GM21447 (cell line): ENCODE data around the gene APEX1.

ENCODE experiments used
- ATAC-seq: cut with Tn5 transposase; IDR thresholded peaks from one replicate; pipeline ENCODE4 v1.9.1; 2021; ENCODE audit not compliant: unreplicated experiment

The APEX1 gene

DNA sequence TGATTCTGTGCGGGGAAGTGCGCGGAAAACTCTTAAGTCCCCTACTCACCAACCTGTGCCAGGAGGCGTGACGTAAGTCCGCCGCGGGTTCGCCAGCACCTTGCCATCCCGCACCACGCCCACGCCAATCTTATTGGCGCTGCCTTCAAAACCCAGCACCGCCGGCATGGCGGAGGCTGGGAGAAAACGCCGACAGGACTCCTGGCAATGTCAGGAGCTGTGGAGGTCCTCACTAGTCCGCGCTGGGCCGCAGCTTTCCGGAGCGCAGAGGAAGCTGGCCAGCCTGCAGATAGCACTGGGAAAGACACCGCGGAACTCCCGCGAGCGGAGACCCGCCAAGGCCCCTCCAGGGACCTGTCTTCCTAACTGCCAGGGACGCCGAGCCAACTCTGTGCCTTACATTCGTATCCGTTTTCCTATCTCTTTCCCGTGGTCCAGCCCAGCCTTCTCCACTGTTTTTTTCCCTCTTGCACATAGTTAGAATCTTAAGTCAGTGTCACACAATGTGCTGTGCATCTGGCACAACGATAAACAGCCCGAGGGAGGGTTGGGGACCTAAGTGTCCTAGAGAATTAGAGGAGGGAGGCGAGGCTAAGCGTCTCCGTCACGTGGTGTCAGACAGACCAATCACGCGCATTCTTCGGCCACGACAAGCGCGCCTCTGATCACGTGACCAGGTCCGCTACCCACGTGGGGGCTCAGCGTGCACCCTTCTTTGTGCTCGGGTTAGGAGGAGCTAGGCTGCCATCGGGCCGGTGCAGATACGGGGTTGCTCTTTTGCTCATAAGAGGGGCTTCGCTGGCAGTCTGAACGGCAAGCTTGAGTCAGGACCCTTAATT is at the start of gene APEX1, which contains the start of gene OSGEP:
APEX1 (plus strand) TSS at position 711 of the 839 bp plus-strand sequence. CDS start 420 bp downstream, outside the sequence.
OSGEP (minus strand) TSS at position 297 of the 839 bp plus-strand sequence; CDS start at position 168, 129 bp downstream.
- ATAC-seq = peak; percentile 92

DNA sequence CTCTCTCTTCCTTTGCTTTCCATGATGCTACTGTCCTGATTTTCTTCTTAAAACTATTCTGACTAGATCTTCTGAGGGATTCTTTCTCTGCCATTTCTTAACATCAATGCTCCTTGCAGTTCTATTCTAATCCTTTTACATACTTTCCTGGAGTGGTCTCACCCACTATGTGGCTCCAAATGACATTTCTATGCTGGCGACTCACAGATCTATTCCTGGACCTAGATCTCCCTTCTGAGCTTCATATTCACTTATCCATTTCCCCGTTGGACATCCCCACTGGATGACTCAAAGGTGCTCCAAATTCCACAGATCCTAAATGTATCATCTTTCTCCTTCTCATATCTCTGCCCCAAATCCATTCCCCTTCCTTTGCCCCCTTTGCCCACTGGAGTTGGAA is 45.8 kb upstream of the APEX1 start:
- no peak for ATAC-seq

DNA sequence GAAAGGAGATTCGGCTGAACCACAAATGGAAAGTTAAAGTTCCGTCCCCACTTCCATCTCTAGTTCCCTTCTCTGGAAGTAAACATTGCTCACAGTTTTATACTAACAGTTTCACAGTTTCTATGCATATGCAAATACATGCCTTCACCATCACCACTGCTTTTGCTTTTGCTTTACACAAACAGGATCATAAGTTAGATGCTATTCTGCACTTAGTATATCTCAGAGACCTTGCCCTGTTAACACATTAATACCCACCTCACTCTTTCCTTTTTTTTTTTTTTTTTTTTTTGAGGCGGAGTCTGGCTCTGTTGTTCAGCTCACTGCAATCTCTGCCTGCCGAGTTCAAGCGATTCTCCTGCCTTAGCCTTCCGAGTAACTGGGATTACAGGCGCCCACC is 42.6 kb upstream of the APEX1 start:
- ATAC-seq = peak; percentile 66

DNA sequence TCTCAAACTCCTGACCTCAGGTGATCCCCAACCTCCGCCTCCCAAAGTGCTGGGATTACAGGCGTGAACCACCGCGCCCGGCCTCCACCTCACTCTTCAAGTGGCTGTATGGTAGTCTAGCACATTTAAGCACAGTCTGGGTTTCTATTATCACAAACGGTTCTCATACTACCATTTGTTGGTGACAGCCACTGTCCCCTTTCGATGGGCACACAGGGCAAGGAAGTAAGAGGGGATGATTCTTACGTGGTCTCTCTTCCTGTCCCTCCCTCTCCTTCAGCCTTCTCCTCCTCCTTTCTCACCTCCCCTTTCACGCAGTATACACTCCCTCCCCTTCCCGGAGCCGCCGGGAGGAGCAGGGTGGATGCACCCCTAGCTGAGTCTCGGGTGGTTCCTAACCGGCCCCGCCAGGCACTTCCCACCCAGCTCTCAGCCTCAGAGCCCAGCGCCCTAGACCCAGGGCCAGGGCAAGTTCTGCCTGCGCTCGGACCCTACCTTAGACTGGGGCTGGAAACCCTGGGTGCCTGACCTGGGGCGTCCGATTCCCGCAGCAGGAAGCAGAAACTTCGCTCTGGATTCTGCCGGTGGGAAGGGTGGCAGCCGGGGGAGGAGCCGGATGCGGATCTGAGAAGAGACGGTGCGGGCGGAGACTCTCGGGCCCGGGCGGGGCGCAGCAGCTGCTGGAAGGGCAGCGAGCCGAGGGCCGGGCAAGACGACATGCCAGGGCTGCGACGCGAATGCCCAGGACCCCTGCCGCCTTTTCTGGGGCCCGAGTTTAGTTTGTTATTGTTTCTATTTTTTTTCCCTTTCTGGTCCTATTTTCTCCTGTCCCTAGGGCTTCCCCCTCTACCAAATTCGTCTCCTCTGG is 41.9 kb upstream of the APEX1 start, which contains the start of gene TEP1:
TEP1 (minus strand) TSS at position 626 of the 868 bp plus-strand sequence. CDS start 5,062 bp downstream, outside the sequence.
- ATAC-seq = peak; percentile 62

DNA sequence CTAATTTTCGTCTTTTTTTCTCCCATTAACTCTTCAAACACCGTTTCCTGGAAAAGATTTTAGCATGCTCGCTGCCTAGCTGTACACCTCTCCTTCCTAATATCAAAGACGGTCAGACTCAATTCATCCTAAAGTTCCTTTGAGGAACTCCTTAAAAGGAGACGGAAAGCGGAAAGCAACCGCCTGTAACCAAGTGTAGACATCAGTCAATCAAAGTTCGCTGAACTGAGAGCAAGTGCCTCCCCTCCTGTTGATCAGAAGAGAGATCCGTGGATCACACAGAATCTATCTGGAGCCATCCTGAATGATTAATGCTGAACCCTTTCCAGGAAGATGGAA is 41.3 kb upstream of the APEX1 start:
- peak; percentile 39 for ATAC-seq

DNA sequence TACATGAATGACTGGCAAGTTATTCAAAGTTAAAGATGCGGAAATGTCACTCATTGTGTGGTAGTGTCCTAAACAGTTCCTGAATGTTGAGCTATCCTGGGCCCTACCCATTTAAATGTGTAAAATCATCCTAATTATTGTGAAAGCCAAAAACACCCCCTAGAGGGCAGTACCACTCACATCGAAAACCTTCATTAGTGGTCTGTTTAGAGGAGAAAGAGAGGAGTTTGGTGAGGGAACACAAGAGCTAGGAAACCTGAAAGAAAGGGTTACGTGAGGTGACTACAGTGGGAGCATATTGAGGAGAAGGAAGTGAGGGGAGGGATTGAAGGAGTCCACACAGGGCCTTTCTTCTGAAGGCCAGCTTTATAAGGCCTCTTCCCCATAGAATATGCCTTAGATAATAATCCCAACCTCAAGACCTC is 39.2 kb upstream of the APEX1 start:
- peak; percentile 41 for ATAC-seq

DNA sequence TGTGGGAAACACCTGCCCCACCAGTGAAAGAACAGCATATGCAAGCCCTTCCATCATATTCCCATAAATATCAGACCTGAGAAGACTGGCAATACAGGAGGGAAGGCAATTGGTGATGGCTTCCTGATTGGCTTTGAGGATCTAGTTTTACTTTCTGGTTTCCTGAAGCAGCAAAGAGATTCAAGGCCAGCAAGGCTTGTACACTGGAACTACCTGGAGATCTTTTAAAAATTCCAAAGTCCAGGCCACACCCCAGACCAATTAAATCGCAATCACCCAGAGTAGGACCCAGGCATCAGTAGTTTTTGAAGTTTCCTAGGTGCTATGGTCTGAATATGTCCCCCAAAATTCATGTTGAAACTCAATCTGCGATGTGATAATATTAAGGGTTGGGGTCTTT is 38.8 kb upstream of the APEX1 start:
- no peak for ATAC-seq

DNA sequence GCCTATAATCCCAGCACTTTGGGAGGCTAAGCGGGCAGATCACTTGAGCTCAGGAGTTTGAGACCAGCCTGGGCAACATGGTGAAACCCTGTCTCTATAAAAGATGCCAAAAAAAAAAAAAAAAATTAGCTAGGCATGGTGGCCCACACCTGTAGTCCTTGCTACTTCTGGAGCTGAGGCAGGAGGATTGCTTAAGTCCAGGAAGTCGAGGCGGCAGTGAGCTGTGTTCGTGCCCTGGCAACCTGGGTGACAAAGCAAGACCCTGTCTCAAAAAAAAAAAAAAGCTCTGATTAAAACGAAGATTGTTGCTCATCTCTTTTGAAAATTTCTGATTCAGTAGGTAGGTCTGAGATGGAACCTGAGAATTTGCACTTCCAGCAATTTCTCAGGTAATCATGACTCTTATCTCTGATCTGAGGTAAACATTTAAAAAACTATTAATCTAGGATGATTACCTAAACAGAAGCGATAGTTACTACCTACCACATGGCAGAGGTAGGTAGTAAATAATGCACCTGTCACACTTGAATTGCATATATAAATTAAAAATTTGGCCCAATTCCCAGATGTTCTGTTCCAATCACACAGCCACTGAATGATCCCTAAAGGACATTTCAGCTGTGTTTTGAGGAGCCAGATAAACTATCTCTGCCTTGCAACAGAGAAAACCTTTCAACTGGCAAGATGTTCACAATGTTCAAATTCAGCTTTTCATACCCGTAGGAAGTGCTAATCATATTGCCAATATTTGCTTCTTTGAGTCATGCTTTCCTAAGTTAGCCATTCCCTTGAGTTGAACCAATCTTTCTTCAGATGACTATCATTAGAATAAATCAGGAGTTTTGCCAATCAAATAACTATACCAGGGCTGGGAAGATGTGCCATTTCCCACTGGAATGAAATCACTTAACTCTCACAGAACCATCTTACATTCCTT is 37.5 kb upstream of the APEX1 start:
- ATAC-seq = no peak

DNA sequence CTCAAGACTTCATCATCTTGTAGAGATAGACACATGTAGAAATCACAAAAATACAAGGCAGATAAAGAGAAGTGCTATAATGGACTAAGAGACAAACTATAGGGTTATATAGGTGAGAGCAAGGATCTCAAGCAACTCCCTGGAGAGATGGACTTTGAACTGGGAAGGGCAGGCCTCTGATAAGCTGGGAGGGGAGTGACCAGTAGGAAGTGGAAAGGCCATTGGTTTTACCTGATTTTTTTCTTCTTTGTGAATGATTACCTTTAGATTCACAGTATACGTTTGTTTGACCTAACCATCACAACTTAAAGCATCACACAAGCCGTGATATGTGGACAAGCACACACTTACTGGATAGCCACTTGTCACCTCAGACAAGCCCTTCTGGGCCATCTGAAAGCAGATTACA is 36.5 kb upstream of the APEX1 start:
- ATAC-seq = no peak

DNA sequence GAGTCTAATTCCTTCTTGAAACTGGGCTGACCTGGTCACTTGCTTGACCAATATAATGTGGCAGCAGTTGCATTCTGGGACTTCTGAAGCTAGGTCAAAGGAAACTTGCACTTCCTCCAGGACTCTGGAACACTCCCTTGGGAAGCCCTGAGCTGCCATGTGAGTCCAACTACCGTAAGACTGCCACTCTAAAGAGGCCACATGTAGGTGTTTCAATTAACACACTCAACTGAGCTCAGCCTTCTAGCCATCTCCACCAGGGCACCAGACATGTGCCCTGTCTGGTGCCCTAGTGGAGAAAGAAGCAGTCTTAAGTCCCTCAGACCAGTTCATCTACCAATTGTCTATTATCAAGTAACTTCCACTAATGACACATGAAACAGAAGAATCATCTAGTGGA is 35.6 kb upstream of the APEX1 start:
- ATAC-seq = no peak

DNA sequence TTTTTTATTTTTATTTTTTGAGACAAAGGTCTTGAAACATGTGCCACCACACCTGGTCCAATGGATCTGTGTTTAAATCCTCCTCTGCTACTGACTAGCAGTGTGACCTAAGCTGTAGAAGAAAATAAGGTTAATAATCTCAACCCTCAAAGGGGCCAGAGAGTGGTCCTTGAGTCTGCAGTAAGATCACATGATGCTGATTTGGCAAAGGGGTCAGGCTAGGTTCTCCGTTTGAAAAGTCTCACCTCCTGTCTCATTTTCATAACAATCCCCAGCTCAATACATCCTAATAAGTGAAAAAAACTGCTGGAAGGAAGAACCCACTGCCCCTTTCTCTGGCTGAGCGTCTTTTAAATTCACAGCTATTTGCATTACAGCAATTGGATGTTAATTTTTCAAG is 33.8 kb upstream of the APEX1 start:
- ATAC-seq = no peak

DNA sequence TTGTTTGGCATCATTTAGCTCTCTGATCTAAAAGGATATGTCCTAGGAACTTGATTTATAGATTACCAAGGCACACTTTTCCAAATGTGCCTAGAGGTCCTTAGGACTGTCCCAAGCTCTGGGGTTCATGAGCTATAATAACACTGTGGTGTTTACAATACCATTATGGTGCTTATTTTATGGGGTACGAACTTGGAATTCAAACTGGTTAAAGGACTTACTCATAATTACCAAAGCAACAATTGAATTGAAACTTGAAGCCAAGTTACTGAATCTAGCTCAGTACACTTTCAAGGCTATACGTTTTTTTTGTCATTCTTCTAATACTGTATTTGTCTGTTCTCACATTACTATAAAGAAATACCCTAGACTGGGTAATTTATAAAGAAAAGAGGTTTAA is 32.1 kb upstream of the APEX1 start:
- no peak for ATAC-seq

DNA sequence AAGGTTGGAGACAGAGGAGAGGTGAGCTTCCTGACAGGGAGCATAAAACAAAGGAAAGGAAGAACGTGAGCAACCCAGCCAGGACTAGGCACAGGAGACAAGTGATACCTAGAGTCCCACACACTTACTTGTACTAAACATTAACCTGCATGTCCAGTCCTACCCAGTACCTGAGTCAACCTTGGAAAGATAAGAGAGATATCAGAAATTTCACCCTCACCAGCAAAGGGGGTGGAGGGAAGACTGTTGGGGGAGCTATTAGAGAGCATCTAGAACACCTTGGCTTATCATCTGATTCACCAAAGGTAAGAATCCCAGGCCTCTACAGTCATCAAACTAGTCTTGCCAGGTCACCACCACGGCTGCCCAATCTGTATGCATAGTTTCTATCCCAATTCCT is 30.2 kb upstream of the APEX1 start:
- no peak for ATAC-seq

DNA sequence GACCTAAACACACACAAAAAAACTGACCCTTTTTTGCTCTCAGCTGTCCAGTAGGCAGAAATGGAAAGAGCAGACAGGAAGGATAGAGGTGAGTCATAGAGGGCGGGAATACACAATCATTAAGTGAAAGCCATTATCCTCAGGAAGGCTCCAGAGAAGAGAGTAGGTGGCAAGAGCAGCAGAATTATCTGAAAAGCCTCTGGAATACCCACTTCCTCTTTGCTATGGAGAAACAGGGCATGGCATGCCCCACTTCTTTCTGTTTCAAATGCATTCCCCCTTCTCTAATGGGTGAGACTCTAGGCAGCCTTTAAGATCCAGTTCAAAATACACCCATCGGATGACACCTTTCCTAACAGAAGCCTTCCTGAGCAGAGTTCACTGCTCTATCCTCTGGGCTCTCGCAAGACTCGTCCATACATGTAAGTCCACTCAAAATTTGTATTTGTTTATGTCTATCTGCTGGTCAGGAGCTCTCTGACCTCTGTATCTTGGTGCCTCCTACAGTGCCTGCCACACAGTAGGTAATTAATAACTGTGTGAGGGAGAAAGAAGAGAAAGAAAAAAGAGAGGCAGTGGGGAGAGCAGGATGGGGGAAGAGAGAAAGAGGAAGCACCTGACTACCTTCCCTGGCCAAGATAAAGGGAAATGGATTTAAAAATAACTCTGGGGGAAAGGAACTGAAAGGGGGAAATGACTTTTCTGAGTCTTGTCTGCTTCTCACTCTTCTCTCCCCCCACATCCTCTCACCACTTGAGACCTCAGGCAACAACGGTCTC is 27.6 kb upstream of the APEX1 start:
- ATAC-seq = peak; percentile 83

DNA sequence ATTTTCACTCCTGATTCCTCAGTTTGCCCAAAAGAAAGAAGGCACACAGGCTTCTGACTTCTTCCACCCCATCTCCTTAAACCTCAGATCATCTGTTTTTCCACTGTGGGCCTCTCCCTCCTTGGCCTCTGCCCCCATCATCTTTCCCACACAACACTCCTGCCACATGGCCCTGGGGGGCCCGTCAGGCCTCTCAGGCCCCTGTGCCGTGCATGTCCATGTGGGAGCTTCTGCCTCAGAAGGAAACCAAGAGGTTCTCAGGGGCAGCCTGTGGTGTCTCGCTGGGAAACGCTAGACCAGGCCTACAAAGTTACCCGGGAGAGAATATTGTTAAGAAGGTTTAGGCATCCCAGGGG is 27.0 kb upstream of the APEX1 start:
- ATAC-seq = peak; percentile 36

DNA sequence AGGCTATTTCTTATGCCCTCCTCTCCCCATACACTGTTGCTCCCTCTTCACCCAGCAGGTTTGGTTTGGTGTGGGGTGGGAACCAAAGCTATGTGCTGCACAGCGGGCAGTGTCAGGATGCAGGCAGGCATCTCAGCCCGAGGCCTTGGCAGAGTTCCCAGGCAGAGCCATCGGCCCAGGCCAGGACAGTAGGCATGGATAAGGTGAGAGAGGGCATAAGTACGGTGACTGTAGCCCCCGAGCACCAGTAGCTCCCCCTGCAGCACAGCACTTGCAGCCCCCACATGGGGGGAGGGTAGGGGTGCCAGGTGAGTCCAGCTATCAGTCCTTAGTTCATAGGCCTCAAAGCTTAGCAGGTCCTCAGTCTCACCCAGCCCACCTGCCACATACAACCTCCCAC is 26.2 kb upstream of the APEX1 start:
- ATAC-seq = no peak

DNA sequence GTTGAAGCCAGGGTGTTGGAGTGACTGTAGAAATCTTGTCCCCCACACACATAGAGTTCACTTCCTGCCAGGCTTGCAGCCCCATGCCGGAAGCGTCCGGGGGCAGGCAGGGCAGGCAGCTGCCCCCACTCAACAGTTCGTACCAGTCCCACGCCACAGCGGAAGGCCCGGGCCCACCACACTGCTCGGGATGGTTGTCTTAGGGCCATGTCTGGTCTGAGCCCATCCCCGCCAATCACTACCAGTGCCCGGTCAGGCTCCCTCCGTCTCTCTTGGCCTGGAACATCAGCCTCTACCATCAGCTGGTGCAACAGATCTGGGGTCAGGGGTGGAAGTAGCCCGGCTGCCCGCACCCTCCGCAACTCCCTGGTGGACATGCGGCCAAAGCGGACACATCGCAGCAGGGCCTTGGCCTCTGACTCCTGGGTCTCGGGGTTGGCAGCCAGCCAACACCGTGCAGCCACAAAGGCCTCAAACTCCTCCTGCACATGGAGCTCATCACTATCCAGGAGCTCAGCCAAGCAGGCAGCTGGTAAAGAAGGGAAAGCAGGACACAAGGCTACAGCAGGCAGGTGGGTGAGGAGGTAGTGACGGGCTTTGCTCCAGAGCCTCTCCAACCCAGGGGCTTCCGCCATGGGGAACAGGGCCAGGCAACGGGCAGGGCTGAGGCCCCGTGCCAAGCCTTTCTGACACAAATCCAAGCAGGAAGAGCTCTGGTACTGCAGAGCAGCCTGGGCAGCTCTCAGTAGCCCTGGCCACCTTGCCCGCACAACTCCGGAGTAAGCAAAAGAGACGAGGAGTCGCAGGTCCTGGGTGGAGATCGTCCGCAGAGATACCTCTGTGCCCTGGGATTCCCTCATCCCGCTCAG is 25.0 kb upstream of the APEX1 start:
- ATAC-seq = no peak

DNA sequence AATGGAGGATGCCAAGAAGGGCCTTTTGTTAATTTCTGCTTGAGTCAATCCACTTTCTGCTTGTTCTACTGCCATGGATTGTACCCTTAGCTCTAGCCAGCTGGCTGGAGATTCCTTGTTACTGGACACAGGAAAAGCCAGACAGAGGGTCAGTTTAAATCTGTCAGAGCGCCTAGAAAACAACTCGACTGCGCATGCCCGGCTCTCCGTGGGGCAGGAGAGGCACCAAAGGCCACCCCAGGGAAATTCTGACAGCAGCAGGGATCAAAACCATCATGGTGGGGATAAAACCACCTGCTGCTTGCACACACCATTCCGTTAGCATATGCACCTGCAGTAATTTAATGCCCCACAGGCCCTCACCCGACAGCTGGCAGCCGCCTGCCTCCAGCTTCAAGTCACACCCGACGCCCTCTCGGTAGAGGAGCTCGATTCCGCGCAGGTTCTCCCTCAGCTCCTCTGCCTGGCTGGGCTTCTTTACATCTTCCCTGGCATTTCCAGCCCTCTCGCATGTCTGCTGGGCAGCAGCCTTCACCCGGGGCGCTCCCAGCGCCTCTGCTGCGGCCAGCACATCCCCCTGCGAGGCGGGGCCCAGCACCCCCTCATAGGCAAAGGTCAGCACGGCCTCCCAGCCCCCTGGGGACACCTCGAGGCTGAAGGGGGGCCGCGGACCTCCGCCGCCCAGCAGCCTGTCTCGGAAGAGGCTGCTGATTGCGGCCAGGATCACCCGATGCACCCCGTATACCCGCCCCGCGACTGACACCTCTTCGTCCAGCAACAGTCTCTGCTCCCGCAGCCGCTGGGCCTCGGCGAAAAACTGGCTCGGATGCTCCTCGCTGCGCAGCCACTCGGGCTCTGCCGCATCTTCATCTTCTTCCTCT is 20.1 kb upstream of the APEX1 start:
- no peak for ATAC-seq
